Sigmoid colon (tissue), 4 donors: Measurements from ENCODE around the gene TCP11.

Experiments used
- POLR2AphosphoS5 ChIP-seq, 4 donors: sonication (generic); formaldehyde crosslinking; IDR thresholded peaks; one replicate each; pipeline ENCODE4 v1.6.1; 2017; ENCODE audit warnings: antibody characterized with exemption in 4 of 4
- TF ChIP-seq, protein P1 (sequence below), 4 experiments: fragments of 450-650 bp in 3 of 4; fragments of 200-600 bp in 1 of 4; IDR thresholded peaks; one replicate each; pipeline ENCODE4 v1.5.1; 2016 to 2019; ENCODE audit warnings: antibody characterized with exemption in 4 of 4, mild to moderate bottlenecking in 3 of 4, moderate library complexity in 2 of 4

DNA sequence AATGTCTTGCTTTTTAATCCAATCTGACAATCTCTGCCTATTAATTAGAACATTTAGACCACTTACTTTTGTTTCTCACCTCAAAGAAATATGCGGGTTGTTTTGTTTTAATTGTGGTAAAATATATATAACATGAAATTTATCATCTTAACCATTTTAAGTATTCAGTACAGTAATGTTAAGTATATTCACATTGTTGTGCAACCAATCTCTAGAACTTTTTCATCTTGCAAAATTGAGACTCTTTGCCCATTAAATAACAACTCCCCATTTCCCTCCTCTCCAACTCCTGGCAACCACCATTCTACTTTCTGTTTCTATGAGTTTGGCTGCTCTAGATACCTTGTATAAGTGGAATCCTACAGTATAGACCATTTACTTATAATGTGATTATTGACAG, 13.8 kb upstream of the TCP11 start:
- TF ChIP-seq, protein P1, sequence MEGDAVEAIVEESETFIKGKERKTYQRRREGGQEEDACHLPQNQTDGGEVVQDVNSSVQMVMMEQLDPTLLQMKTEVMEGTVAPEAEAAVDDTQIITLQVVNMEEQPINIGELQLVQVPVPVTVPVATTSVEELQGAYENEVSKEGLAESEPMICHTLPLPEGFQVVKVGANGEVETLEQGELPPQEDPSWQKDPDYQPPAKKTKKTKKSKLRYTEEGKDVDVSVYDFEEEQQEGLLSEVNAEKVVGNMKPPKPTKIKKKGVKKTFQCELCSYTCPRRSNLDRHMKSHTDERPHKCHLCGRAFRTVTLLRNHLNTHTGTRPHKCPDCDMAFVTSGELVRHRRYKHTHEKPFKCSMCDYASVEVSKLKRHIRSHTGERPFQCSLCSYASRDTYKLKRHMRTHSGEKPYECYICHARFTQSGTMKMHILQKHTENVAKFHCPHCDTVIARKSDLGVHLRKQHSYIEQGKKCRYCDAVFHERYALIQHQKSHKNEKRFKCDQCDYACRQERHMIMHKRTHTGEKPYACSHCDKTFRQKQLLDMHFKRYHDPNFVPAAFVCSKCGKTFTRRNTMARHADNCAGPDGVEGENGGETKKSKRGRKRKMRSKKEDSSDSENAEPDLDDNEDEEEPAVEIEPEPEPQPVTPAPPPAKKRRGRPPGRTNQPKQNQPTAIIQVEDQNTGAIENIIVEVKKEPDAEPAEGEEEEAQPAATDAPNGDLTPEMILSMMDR (IDR thresholded peaks at IDR 0.05) = no peak
- no peak for TF ChIP-seq POLR2AphosphoS5 (IDR thresholded peaks at IDR 0.05)
